ENCODE measurements around the gene SLCO3A1.

Gene SLCO3A1

DNA sequence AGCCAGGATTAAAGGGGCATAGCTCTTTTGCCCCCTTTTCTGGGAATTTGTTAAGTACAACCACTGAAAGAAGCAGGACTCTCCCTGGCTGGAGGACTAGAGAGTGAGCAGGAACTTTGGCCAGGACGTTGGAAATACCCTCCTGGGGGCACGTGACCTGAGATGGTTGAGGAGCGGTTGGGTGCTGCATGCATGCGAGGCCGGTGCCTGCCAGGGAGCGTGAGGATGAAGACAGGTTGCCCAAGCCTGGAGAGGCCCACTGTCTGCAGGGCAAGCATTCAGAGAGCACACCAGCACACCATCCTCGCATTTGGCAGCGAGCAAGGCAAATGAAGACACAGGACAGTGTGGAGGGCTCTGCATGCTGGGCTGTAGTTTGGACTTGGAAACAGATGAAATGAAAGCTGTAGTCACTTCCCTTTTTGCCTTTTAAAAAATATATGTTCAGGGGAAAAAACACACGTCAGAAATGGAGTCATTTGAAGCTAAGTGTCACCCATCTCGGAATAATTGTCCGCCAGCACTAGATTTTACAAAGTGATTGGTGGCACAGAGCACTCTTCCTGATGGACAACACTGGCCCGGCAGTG lies 217.6 kb downstream of the SLCO3A1 start:
- no peak overlapping the region for H3K4me3 ChIP-seq (ENCODE audit: low read depth, low read length)
- TF ChIP-seq, protein P1, sequence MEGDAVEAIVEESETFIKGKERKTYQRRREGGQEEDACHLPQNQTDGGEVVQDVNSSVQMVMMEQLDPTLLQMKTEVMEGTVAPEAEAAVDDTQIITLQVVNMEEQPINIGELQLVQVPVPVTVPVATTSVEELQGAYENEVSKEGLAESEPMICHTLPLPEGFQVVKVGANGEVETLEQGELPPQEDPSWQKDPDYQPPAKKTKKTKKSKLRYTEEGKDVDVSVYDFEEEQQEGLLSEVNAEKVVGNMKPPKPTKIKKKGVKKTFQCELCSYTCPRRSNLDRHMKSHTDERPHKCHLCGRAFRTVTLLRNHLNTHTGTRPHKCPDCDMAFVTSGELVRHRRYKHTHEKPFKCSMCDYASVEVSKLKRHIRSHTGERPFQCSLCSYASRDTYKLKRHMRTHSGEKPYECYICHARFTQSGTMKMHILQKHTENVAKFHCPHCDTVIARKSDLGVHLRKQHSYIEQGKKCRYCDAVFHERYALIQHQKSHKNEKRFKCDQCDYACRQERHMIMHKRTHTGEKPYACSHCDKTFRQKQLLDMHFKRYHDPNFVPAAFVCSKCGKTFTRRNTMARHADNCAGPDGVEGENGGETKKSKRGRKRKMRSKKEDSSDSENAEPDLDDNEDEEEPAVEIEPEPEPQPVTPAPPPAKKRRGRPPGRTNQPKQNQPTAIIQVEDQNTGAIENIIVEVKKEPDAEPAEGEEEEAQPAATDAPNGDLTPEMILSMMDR (IDR thresholded peaks at IDR 0.05; ENCODE audit: low read depth, low read length) = no peak

DNA sequence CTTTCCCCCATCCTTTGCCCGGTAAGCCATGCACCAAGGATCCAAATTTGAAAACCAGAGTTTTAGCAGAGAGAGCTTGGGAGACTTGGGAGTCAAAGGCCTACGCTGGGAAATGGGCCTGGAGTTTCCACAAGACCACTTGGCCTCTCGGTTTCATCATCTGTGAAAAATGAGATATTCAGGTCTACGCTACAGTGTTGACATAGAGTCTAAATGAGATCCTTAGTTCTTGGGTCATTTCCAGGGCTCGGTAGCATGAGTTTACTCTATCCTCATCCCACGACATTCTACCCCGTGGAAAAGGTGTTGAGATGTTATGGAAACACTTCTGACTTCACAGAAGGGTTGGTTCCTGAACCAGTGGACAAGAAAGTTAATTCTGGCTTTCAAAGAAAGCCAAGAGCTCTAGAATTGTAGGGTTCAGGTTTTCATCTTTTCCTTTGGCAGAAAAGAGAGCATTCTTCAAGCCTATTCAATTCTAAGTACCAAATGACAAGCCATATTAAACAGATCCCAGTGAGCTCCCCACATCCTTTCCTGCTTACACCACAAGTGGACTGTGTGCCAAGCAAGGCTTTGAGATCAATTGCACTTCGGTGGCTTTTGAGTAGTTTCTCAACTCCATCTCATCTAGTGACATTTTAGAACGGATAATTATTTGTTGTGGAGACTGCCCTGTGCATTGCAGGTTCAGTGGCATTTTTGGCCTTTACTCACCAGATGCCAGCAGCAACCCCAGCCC lies 219.7 kb downstream of the SLCO3A1 start:
- TF ChIP-seq, protein P1 (IDR thresholded peaks at IDR 0.05; ENCODE audit: low read depth, low read length) = no peak
- H3K4me3 ChIP-seq (ENCODE audit: low read depth, low read length) = no peak overlapping the region

DNA sequence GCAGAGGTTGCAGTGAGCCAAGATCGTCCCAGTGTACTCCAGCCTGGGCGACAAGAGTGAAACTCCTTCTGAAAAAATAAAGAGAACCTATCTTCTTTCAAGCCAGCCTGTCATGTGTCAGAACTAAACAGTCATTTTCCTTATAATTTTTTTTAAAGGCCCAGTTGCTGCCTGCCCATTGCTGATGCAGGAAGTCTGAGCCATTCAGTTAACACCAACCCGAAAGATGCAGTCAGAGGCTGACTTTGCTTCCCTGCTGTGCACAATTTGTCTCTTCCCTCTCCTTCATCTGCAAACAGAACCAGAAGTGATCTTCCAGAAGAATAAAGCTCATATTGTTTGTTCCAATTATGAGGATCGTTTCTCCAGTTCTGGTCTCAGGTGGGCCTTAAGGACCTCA lies 220.6 kb downstream of the SLCO3A1 start:
- TF ChIP-seq, protein P1 (IDR thresholded peaks at IDR 0.05; ENCODE audit: low read depth, low read length) = no peak
- no peak overlapping the region for H3K4me3 ChIP-seq (ENCODE audit: low read depth, low read length)

DNA sequence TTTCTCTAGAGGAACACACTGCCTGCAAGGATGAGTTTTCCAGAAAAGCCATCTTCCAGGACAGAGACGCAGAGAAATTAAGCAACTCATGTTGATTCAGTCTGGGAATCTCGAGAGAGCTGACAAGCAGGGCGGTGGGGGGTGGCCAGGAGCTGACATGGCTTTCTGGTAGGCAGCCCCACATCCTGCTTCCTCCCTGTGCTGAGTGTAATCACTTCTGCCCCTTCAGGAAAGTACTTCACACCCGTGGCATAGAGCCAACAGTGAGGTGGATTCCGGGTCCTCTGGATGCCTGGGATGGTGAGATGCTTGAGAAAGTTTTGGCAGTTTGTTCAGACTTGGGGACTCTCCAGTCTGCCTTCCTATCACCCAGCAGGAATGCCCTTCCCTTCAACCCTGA lies 221.1 kb downstream of the SLCO3A1 start:
- TF ChIP-seq, protein P1 (IDR thresholded peaks at IDR 0.05; ENCODE audit: low read depth, low read length) = no peak
- no peak overlapping the region for H3K4me3 ChIP-seq (ENCODE audit: low read depth, low read length)

DNA sequence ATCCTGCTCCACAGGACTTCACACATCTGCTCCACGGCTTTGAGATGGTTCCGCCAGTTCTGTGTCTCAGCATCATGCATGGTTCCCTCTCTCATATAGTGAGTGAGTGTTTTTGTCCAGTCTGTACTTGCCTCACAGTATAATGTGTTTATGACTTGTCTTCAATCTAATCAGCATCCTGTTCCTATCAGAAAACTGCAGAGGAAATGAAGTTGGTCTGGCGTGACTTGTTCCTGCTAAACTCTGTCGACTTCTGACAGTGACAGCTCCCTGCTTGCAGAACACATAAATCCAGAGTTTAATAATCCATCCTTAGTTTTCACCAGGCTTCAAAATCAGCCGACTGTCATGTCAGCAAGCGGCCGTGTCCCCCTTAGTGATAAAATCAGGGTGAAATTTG lies 222.3 kb downstream of the SLCO3A1 start:
- H3K4me3 ChIP-seq (ENCODE audit: low read depth, low read length) = no peak overlapping the region
- TF ChIP-seq, protein P1 (IDR thresholded peaks at IDR 0.05; ENCODE audit: low read depth, low read length) = no peak

DNA sequence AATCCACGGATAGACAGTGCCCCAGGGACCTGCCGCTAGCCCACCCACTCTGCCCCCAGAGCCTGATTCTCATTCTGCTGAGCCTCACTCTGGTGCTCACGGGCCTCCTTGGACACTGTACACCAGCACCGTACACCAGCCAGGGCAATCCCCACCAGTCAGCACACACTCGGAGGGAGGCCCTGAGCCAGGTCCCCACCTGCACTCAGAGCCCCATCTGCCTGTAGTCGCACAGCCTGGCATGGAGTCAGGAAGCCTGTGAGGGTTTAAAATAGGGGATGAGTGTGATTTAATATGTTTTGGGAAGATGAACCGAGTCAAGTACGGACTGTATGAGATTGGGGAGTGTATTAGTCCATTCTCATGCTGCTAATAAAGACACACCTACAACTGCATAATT lies 223.0 kb downstream of the SLCO3A1 start:
- H3K4me3 ChIP-seq (ENCODE audit: low read depth, low read length) = no peak overlapping the region
- TF ChIP-seq, protein P1 (IDR thresholded peaks at IDR 0.05; ENCODE audit: low read depth, low read length) = no peak

DNA sequence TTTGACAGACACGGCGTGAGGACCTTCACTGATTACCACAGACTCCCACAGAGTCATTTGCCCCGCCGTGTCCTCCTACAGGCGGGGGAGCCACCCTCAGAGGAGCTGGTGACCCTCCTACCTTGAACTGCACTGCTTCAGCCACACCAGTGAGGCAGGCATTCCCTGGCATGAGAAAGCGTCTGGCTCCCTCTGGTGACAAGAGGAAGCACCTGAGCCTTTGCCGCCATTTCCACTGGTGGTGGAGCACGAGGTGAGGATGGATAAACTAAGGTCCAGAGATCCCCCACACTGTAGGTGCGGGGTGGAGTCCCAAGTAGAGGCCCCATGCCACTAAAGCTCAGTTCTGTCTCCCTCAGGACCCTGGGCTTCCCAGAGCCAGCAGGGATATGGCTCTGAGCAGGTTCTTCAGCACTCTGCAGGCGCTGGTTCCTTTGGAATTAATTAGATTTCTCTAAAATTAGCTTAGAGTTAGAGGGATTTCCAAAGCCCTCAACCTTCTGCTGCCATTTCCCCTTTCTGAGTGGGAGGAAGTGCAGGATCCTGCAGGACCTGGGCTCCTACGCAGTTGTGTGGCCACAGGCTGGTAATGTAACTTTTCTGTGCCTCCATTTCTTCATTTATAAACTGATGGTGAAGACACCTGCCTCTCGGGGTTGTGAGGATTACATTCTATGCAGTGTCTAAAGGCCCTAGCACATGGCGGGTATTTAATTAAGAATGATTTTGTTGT lies 224.0 kb downstream of the SLCO3A1 start:
- no peak overlapping the region for H3K4me3 ChIP-seq (ENCODE audit: low read depth, low read length)
- TF ChIP-seq, protein P1 (IDR thresholded peaks at IDR 0.05; ENCODE audit: low read depth, low read length) = no peak
